ENCODE data around the gene RASAL3.

The RASAL3 gene

GRCh38 chr19:15436012-15436825 is 28.1 kb downstream of the RASAL3 start:
- no peak for TF ChIP-seq POLR2AphosphoS5 (IDR thresholded peaks at IDR 0.05; ENCODE audit: borderline replicate concordance, low read depth, low read length)
- no peak for TF ChIP-seq FOXP2 (optimal IDR thresholded peaks at IDR 0.05; ENCODE audit: control extremely low read depth, extremely low read length, insufficient read depth)
- no peak for TF ChIP-seq EZH2 (IDR thresholded peaks at IDR 0.05)
- no peaks in the 10 kb centered on the region for H3K9me3 ChIP-seq (ENCODE audit: low read depth, low read length)
- H3K27ac ChIP-seq: no peak overlapping the region
- no peak for DNase-seq (ENCODE audit: low read depth, low spot score)
- H3K4me3 ChIP-seq: no peak overlapping the region
- H3K9ac ChIP-seq (ENCODE audit: insufficient read length): no peak overlapping the region
- no peaks in the 10 kb centered on the region for H3K36me3 ChIP-seq (ENCODE audit: insufficient read depth, low read length)

DNA sequence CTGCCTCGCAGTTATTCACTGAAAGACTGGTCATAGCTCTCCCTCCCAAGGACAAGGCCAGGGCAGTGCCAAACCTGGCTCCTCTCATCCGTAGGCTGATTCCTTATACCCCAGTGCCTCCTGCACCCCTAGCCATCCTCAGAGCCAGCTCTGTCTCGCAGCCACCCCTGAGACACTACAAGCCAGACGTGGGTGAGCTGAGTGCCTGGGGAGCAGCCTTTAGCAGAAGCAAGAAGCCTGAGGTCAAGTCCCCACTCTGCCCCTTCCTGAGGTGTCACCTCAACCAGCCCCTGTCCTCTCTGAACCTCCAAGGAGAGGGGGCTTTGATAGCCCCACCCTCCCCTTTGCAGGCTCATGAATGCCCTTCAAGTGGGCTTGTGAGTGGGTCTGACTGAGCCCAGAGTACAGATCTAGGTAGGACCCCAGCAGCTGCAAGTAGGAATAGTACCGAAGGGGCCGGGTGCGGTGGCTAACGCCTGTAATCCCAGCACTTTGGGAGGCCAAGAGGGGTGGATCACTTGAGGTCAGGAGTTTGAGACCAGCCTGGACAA is 30.8 kb downstream of the RASAL3 start:
- no peaks in the 10 kb centered on the region for H3K9me3 ChIP-seq (ENCODE audit: low read depth, low read length)
- H3K27ac ChIP-seq: 0 out of 2 replicates have a peak overlapping the region, but pooled peaks have one; percentile 4
- peak overlapping the region; percentile 97 for H3K4me3 ChIP-seq
- no peak for DNase-seq (ENCODE audit: low read depth, low spot score)
- H3K9ac ChIP-seq (ENCODE audit: insufficient read length): no peak overlapping the region
- H3K36me3 ChIP-seq (ENCODE audit: insufficient read depth, low read length): peaks cover 11% of the 10 kb centered on the region; the same call in 1 of the 2 replicates
- TF ChIP-seq EZH2 (IDR thresholded peaks at IDR 0.05) (no peak), POLR2AphosphoS5 (IDR thresholded peaks at IDR 0.05; ENCODE audit: borderline replicate concordance, low read depth, low read length) (no peak), FOXP2 (optimal IDR thresholded peaks at IDR 0.05; ENCODE audit: control extremely low read depth, extremely low read length, insufficient read depth) (no peak)

DNA sequence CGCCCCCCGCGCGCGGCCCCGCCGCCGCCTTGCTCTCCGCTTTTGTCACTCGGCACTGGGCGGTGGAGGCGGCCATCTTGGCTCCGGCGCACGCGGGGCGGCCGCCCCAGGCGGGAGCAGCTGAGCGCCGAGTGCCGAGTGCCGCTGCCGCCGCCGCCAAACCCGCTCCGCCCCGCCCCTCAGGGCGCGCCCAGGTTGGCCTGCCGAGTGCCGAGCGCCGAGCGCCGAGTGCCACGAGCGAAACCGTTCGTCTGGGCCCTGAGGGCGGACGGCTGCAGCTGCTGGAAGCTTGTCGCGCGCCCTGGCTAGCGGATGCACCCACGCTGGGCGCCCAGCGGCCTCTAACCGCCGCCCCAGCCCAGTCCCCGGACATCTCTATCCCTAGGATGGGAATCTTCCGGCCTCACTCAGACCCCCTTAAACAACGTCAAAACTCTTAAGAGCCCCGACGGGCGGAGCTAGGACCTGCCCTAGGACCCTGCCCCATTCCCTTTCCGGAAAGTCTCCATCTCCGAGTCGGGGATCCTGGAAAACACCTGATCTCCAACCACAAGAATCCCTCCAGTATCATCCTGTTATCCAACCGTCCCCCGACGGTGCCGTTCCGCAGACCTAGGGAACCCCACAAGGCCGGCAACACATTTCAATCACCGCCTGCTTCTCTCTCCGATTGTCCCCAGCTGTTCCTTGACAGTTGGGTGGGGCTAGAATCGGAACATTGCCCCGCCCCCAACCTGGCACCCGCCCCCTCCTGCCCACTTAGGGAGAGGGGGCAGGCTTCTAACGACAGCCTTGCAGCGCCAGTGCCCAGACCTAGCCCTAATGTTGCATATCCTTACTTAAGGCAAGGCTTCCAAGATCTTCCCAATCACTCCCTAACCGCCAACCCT is 31.5 kb downstream of the RASAL3 start:
- peak overlapping the region; percentile 77; the same call in 1 of the 2 replicates for H3K27ac ChIP-seq
- H3K4me3 ChIP-seq: peak overlapping the region; percentile 97
- no peak for TF ChIP-seq EZH2 (IDR thresholded peaks at IDR 0.05)
- TF ChIP-seq FOXP2 (optimal IDR thresholded peaks at IDR 0.05; ENCODE audit: control extremely low read depth, extremely low read length, insufficient read depth): no peak
- TF ChIP-seq POLR2AphosphoS5 (IDR thresholded peaks at IDR 0.05; ENCODE audit: borderline replicate concordance, low read depth, low read length): peak; percentile 68

DNA sequence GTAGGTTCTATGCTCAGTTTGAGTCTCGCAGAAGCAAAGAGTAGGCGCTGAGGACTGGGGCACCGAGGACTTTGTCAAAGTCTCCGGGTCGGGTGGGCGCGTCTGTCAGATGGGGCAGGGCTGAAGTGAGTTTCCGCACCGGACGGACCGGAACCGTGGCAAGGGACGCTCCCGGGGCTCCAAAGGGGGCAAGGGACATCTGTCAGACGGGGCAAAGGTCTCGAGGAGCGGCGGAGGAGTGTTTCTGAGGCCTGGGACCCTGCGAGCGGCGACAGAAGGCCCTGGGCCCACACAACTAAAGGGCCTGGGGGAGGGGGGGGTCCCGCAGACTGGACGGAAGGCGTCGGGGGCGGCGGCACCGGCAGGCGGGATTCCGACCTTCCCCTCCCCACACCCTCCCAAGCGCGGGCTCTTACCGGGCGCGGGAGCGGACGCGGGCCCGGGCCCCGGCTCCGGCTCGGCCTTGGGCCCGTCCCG is 32.3 kb downstream of the RASAL3 start:
- DNase-seq (ENCODE audit: low read depth, low spot score): no peak
- Histone ChIP-seq H3K9me3 (ENCODE audit: low read depth, low read length) (no peaks in the 10 kb centered on the region), H3K9ac (ENCODE audit: insufficient read length) (peak overlapping the region; percentile 95), H3K4me3 (peak overlapping the region; percentile 85), H3K27ac (peak overlapping the region; percentile 71), H3K36me3 (ENCODE audit: insufficient read depth, low read length) (peaks cover 21% of the 10 kb centered on the region)
- no peak for TF ChIP-seq FOXP2 (optimal IDR thresholded peaks at IDR 0.05; ENCODE audit: control extremely low read depth, extremely low read length, insufficient read depth)
- no peak for TF ChIP-seq EZH2 (IDR thresholded peaks at IDR 0.05)
- no peak for TF ChIP-seq POLR2AphosphoS5 (IDR thresholded peaks at IDR 0.05; ENCODE audit: borderline replicate concordance, low read depth, low read length)

More for the DNA sequence above, 31.5 kb downstream of the RASAL3 start:
- no peak for DNase-seq (ENCODE audit: low read depth, low spot score)
- H3K9ac ChIP-seq (ENCODE audit: insufficient read length): peak overlapping the region; percentile 77
- H3K9me3 ChIP-seq (ENCODE audit: low read depth, low read length): no peaks in the 10 kb centered on the region
- peaks cover 13% of the 10 kb centered on the region; the same call in 1 of the 2 replicates for H3K36me3 ChIP-seq (ENCODE audit: insufficient read depth, low read length)

GRCh38 chr19:15431396-15432017 is 32.8 kb downstream of the RASAL3 start:
- H3K36me3 ChIP-seq (ENCODE audit: insufficient read depth, low read length): peaks cover 26% of the 10 kb centered on the region
- no peak for DNase-seq (ENCODE audit: low read depth, low spot score)
- H3K9me3 ChIP-seq (ENCODE audit: low read depth, low read length): no peaks in the 10 kb centered on the region
- peak overlapping the region; percentile 95 for H3K9ac ChIP-seq (ENCODE audit: insufficient read length)
- peak overlapping the region; percentile 71; the same call in 1 of the 2 replicates for H3K27ac ChIP-seq
- TF ChIP-seq FOXP2 (optimal IDR thresholded peaks at IDR 0.05; ENCODE audit: control extremely low read depth, extremely low read length, insufficient read depth) (no peak), EZH2 (IDR thresholded peaks at IDR 0.05) (no peak), POLR2AphosphoS5 (IDR thresholded peaks at IDR 0.05; ENCODE audit: borderline replicate concordance, low read depth, low read length) (no peak)
- H3K4me3 ChIP-seq: peak overlapping the region; percentile 85

DNA sequence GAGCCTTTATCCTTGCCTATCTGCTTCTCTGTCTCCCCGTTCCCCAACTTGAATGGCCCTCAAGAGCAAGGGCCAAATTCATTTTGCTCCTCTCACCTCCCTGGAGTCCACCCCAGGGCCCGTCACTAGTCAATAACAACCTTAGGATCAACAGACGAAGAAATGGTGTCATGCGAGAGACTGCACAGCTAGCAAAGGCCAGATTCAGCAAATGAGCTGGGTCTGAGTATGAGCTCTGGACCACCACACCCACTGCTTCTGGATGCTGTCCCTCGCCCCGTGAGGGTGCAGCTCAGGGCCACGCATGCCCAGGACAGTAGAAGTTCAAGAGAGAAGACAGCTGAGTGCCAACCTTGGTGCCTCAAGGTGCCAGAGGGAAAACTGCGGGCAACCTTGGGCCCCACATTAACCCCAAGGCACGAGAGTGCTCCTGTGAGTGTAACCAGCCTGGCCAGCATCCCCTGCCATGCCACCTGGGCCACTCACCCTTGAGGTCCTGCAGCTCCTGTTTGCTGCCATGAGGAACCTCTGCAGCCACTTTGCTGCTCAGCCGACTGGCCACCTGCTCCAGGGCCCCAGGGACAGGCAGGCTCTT is 33.7 kb downstream of the RASAL3 start:
- H3K9ac ChIP-seq (ENCODE audit: insufficient read length): no peak overlapping the region
- DNase-seq (ENCODE audit: low read depth, low spot score): no peak
- H3K4me3 ChIP-seq: peak overlapping the region; percentile 85
- TF ChIP-seq FOXP2 (optimal IDR thresholded peaks at IDR 0.05; ENCODE audit: control extremely low read depth, extremely low read length, insufficient read depth) (no peak), POLR2AphosphoS5 (IDR thresholded peaks at IDR 0.05; ENCODE audit: borderline replicate concordance, low read depth, low read length) (no peak), EZH2 (IDR thresholded peaks at IDR 0.05) (no peak)
- peaks cover 34% of the 10 kb centered on the region for H3K36me3 ChIP-seq (ENCODE audit: insufficient read depth, low read length)
- no peaks in the 10 kb centered on the region for H3K9me3 ChIP-seq (ENCODE audit: low read depth, low read length)
- no peak overlapping the region for H3K27ac ChIP-seq

- H3K9me3 ChIP-seq (ENCODE audit: low read depth, low read length): no peaks in the 10 kb centered on the region
- no peak overlapping the region for H3K9ac ChIP-seq (ENCODE audit: insufficient read length)
- H3K4me3 ChIP-seq: no peak overlapping the region
- no peak overlapping the region for H3K27ac ChIP-seq
- no peak for DNase-seq (ENCODE audit: low read depth, low spot score)
- no peak for TF ChIP-seq FOXP2 (optimal IDR thresholded peaks at IDR 0.05; ENCODE audit: control extremely low read depth, extremely low read length, insufficient read depth)
- no peak for TF ChIP-seq EZH2 (IDR thresholded peaks at IDR 0.05)
- no peak for TF ChIP-seq POLR2AphosphoS5 (IDR thresholded peaks at IDR 0.05; ENCODE audit: borderline replicate concordance, low read depth, low read length)
- H3K36me3 ChIP-seq (ENCODE audit: insufficient read depth, low read length): peaks cover 40% of the 10 kb centered on the region
Observed at GRCh38 chr19:15429825-15430467, 34.4 kb downstream of the RASAL3 start.
